Chondrocyte (in vitro differentiated cells): Measurements from ENCODE around the gene P2RX6. TPM values are rescaled to one million over a fixed set of nuclear protein-coding genes. Genes with fewer than 3 reads are reported as not detected.

Source experiments
- DNase-seq: peaks from one replicate; pipeline ENCODE4 v3.0.0; 2021; ENCODE audit warnings: mixed read lengths, low spot score
- H3K27ac Mint-ChIP-seq: one replicate; pipeline ENCODE4 v1.8.0; 2021; ENCODE audit warnings: mild to moderate bottlenecking, moderate library complexity, mixed read lengths; ENCODE audit not compliant: unreplicated experiment
- H3K27me3 Mint-ChIP-seq: 2 replicates; pipeline ENCODE4 v1.8.0; 2021; ENCODE audit warnings: low read depth, mixed read lengths
- H3K36me3 Mint-ChIP-seq: 2 replicates; pipeline ENCODE4 v1.8.0; 2021; ENCODE audit warnings: low read depth, mixed read lengths
- H3K4me1 Mint-ChIP-seq: 2 replicates; pipeline ENCODE4 v1.8.0; 2021; ENCODE audit warnings: low read depth, mild to moderate bottlenecking, mixed read lengths
- H3K4me3 Mint-ChIP-seq: one replicate; pipeline ENCODE4 v1.8.0; 2021; ENCODE audit warnings: mild to moderate bottlenecking, moderate library complexity, mixed read lengths; ENCODE audit not compliant: unreplicated experiment
- H3K9me3 Mint-ChIP-seq: 2 replicates; pipeline ENCODE4 v1.8.0; 2021; ENCODE audit warnings: low read depth, mixed read lengths
- CTCF ChIP-seq: fragments of 200-600 bp; sonication (generic); IDR thresholded peaks from 2 replicates; pipeline ENCODE4 v1.5.0; 2021; ENCODE audit warnings: antibody characterized with exemption, mild to moderate bottlenecking, moderate library complexity
- total RNA-seq: library from RNA; stranded (reverse); gene quantifications from 3 replicates; pipeline ENCODE4 v1.2.1, GENCODE V29; 2021

The P2RX6 gene
- total RNA-seq, 1 donor from 2014 or later: 2.1 TPM

DNA sequence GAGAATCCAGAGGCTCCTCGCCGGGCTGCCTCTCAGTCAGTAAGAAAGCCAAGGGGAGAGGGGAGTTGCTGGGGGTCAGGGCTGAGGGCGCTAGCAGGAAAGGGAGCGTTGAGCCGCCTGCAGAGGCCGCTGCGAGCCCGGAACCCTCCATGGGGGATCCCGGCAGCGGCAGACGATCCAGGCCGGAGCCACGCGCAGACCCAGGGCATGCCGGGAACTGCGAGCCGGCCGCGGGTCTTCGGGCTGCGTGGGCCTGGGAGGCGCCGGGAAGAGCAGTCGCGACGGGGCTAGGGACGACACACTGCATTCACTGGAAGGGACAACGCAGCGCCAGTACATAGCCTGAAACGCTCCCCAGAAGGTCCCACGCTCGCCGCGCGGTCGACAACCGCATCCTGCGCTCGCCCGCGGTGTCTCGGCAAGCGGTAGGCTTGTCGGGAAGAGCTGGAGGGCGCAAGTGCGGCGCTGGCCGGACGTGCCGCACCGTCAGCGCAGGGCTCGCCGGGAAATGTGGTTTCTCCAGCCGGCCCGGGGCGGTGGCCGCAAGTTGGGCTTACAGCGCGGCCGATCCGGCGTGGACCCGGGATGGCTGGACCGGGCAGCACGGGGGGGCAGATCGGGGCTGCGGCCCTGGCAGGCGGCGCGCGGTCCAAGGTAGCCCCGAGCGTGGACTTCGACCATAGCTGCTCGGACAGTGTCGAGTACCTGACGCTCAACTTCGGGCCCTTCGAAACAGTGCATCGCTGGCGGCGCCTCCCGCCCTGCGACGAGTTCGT, 33.0 kb upstream of the P2RX6 start, which contains the start of gene LZTR1:
Gene LZTR1 (plus strand): TSS at position 511 of the 776 bp plus-strand sequence. CDS start 75 bp downstream, at position 586.
- DNase-seq: peak; percentile 93
- Mint-ChIP-seq H3K27me3 (peaks cover 2% of the 10 kb centered on the region), H3K4me3 (peak within 1 kb of the TSS; percentile 100), H3K27ac (peak within 1 kb of the TSS; percentile 90), H3K4me1 (peaks cover 35% of the 10 kb centered on the region), H3K9me3 (peaks cover 10% of the 10 kb centered on the region), H3K36me3 (peaks cover 7% of the 10 kb centered on the region)
- TF ChIP-seq CTCF: peak; percentile 75

DNA sequence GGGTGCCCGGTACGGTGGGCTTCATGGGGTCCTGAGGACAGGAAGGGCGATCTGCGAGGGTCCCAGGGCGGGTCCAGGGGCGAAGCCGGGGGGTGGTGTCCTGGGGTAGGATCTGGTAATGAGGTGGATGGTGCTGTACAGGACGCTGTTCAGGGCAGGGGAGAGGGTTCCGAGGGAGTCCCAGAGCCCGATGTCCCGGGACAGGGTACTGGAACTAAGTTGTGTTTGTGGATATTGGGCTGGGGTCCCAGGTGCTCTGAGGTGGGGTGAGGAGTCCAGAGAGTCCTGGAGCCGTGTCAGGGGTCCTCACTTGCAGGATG, 32.4 kb upstream of the P2RX6 start:
- TF ChIP-seq CTCF: no peak
- peak overlapping the region; percentile 90 for H3K27ac Mint-ChIP-seq
- H3K4me3 Mint-ChIP-seq: peak overlapping the region; percentile 100
- H3K9me3 Mint-ChIP-seq: peaks cover 10% of the 10 kb centered on the region
- peaks cover 2% of the 10 kb centered on the region for H3K27me3 Mint-ChIP-seq
- peaks cover 7% of the 10 kb centered on the region for H3K36me3 Mint-ChIP-seq
- peaks cover 35% of the 10 kb centered on the region for H3K4me1 Mint-ChIP-seq
- DNase-seq: no peak

GRCh38 chr22:20983081-20983771, 31.7 kb upstream of the P2RX6 start:
- H3K4me1 Mint-ChIP-seq: peaks cover 35% of the 10 kb centered on the region
- peaks cover 9% of the 10 kb centered on the region for H3K9me3 Mint-ChIP-seq
- H3K36me3 Mint-ChIP-seq: peaks cover 7% of the 10 kb centered on the region
- peaks cover 2% of the 10 kb centered on the region for H3K27me3 Mint-ChIP-seq
- H3K4me3 Mint-ChIP-seq: peak overlapping the region; percentile 100
- peak overlapping the region; percentile 90 for H3K27ac Mint-ChIP-seq
- no peak for DNase-seq
- TF ChIP-seq CTCF: no peak

DNA sequence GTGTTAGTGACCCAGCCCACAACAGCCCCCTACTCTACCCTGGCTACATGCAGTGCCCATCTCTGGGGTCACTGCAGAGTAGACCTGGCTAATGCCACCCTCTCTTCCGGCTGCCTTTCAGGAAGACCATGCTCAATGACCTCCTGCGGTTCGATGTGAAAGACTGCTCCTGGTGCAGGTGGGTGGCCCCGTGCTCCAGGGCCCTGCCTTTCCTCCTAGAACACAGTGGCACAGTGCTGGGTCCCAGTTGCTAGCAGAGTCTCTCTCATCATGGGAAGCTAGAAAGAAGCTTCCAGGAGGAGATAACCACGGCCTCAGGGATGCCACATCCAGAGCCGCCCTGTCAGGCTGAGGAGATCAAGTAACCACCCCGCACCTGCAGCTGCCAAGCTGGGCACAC, 29.2 kb upstream of the P2RX6 start:
- Mint-ChIP-seq H3K9me3 (no peaks in the 10 kb centered on the region), H3K4me3 (no peak overlapping the region), H3K4me1 (peaks cover 27% of the 10 kb centered on the region), H3K36me3 (peaks cover 10% of the 10 kb centered on the region), H3K27me3 (no peaks in the 10 kb centered on the region), H3K27ac (no peak overlapping the region)
- TF ChIP-seq CTCF: no peak
- DNase-seq: no peak

DNA sequence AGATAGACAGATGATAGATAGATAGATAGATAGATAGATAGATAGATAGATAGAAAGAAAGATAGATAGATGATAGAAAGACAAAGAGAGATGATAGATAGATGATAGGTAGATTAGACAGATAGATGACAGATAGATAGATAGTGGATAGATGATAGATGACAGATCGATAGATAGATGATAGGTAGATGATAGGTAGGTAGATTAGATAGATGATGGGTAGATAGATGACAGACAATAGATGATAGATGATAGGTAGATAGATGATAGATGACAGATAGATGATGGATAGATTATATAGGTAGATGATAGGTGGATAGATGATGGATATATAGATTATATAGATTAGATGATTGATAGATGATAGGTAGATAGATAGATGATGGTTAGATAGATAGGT, 28.6 kb upstream of the P2RX6 start:
- Mint-ChIP-seq H3K4me1 (peaks cover 23% of the 10 kb centered on the region), H3K9me3 (no peaks in the 10 kb centered on the region), H3K4me3 (no peak overlapping the region), H3K36me3 (peaks cover 10% of the 10 kb centered on the region), H3K27ac (no peak overlapping the region), H3K27me3 (no peaks in the 10 kb centered on the region)
- TF ChIP-seq CTCF: no peak
- DNase-seq: no peak
